ENCODE measurements around the gene PLEKHH2.

PLEKHH2 gene

DNA sequence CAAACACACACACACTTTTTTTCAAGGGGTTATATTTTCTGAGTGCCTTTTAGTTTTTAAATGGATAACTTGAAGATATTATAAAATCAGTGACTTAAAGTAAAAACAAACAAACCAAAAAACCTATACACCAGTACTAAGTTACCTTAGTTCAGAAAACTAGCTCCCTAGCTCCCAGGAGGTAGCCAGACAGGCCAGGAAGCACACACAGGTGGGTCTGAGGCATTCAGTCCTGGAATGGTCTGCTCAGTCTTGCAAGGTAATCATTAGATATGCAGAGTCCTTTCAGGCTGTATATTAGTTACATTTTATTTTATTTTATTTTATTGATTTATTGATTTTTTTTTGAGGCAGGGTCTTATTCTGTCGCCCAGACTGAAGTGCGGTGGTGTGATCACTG lies 126.0 kb downstream of the PLEKHH2 start:
- TF ChIP-seq, protein P1, sequence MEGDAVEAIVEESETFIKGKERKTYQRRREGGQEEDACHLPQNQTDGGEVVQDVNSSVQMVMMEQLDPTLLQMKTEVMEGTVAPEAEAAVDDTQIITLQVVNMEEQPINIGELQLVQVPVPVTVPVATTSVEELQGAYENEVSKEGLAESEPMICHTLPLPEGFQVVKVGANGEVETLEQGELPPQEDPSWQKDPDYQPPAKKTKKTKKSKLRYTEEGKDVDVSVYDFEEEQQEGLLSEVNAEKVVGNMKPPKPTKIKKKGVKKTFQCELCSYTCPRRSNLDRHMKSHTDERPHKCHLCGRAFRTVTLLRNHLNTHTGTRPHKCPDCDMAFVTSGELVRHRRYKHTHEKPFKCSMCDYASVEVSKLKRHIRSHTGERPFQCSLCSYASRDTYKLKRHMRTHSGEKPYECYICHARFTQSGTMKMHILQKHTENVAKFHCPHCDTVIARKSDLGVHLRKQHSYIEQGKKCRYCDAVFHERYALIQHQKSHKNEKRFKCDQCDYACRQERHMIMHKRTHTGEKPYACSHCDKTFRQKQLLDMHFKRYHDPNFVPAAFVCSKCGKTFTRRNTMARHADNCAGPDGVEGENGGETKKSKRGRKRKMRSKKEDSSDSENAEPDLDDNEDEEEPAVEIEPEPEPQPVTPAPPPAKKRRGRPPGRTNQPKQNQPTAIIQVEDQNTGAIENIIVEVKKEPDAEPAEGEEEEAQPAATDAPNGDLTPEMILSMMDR (IDR thresholded peaks at IDR 0.05; ENCODE audit: insufficient read depth, missing control alignments): no peak
- FAIRE-seq: no peak
- no peak for DNase-seq (ENCODE audit: insufficient read length, low spot score)

DNA sequence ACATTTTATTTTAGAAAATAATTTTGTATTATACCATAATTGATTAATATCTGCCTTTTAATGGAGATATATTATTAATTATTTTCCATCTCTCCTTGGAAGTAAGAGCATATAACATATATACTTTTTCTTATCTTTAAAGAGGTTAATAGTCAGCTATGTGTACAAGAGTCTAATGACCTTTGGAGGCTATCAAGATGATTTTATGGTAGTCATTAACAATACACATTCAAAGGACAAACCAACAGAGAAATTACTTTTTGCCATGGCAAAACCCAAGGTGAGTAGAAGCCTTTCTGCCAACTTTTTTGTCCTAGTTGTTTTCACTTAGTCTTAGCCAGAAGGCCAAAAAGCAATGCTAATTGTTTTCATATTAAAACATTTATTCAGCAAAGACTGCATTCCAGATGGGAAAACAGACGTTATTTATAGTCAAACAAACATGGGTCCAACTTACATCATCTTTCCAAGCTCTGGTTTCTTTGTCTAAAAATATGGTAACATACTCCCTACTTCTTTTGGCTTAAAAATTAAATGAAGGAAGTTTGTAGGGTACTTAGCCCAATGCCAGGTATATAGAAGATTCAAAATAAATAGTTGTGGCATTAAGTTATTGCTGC lies 127.1 kb downstream of the PLEKHH2 start:
- TF ChIP-seq, protein P1 (IDR thresholded peaks at IDR 0.05; ENCODE audit: insufficient read depth, missing control alignments): no peak
- FAIRE-seq (no peak), DNase-seq (ENCODE audit: insufficient read length, low spot score) (no peak)

DNA sequence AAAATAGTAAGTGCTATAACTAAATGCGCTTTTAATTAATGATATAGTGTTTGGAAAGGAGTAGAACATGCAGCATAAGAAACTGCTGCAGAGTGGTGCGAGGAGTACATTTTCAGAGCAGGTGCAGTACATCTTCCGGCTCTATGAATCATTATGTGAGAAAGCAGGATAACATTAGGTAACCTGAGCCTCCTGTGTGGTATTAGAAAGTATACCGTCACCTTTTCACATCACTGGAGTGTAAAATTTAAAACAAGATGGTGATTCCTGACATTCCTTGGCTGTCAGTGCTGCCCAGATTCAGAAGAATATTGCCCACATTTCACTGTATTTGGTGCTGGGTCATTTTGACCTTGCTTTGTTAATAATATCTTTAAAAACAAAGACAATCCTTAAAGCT lies 128.9 kb downstream of the PLEKHH2 start:
- no peak for FAIRE-seq
- DNase-seq (ENCODE audit: insufficient read length, low spot score): no peak
- TF ChIP-seq, protein P1 (IDR thresholded peaks at IDR 0.05; ENCODE audit: insufficient read depth, missing control alignments): no peak

DNA sequence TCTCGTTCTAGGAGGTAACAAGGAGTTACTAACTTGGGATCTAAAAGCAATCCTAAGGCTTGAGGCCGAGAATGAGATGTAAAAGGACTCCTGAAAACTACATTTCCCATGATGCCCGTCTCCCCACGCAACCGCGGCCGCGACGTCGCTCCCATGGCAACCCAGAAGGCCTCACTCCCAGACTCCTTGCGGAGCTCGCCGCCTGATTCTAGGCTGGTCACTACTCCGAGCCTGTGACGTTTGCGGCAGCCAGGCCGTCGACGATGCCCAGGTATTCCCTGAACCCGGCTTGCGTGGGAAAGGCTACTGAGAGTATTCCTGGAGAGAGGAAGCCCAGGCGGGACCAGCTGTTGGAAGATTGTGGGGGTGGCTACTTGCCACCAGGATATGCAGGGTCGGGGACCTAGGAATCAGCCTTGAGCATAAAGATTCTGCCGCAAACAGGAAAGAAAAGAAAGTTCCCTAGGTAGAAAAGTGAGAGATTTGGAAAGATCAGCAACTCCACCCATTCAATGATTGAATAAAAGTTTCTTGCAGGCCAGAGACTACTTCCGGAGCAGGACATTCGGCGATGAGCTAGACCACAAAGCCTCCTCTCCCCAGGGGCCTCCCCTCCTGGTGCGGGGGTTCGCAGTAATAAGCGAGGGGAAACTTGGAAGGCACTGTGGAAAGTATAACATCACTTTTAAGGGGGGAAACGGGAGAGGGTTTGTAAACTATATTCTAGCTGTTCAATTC lies 137.0 kb downstream of the PLEKHH2 start, which contains the start of gene DYNC2LI1:
Gene DYNC2LI1, plus strand, starts transcription at position 164 of the 738 bp plus-strand sequence. Its CDS starts 100 bp downstream, at position 264.
- FAIRE-seq: peak; percentile 11
- DNase-seq (ENCODE audit: insufficient read length, low spot score): peak; percentile 69
- TF ChIP-seq, protein P1 (IDR thresholded peaks at IDR 0.05; ENCODE audit: insufficient read depth, missing control alignments): no peak

DNA sequence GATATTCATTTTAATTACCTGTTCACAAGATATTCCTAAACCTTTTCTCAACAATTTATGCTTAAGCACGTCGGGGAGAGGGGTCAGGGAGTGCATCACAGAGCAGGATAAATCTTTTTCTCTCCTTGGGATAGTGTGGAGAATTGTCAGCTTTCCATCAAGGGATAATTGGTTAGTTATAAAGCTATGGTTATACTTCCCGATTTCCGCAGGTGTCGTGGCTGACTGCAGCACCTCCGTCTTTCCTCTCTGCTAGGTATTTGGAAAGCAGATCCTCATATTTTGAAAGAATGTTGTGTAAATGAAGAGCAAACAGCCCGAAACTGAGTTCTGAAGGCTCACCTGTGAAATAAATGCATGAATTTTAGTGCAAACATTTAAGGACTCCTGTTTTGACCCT lies 137.6 kb downstream of the PLEKHH2 start:
- TF ChIP-seq, protein P1 (IDR thresholded peaks at IDR 0.05; ENCODE audit: insufficient read depth, missing control alignments): no peak
- DNase-seq (ENCODE audit: insufficient read length, low spot score): no peak
- no peak for FAIRE-seq

DNA sequence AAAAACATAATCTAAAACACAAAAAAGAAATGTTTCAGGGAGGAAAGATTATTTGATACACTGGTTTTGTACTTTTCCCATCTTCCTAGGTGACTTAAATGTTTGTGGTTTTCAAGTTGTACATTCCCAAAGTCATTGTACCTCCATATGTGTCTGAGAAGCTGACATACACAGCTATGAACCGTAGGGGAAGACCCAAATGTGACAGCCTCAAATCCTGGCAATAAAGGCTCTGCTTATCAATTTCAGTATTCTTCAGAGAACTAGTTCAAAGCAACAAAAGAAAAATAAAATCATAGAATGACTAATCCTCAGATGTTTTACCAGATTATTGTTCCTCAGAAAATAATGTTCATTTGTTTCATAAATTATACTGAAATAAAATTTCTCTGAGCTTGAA lies 139.3 kb downstream of the PLEKHH2 start:
- no peak for FAIRE-seq

More for the DNA sequence above, 139.3 kb downstream of the PLEKHH2 start:
- no peak for DNase-seq (ENCODE audit: insufficient read length, low spot score)
- TF ChIP-seq, protein P1 (IDR thresholded peaks at IDR 0.05; ENCODE audit: insufficient read depth, missing control alignments): no peak
